HAP-1 (cell line): Measurements from ENCODE around the gene PRKAB1.

Experiments used
- DNase-seq, 2 experiments: peaks; one replicate each; pipeline ENCODE4 v3.0.0-alpha.2; 2016 to 2020; ENCODE audit warnings: low spot score in 2 of 2
- H3K27me3 ChIP-seq: fragments of 250-450 bp; sonication (Bioruptor Pico); 2 replicates; pipeline ENCODE4 v1.5.1; 2020; ENCODE audit warnings: low read depth, mild to moderate bottlenecking, moderate library complexity
- H3K36me3 ChIP-seq: fragments of 250-450 bp; sonication (Bioruptor Pico); replicated peaks from 2 replicates; pipeline ENCODE4 v1.5.1; 2020; ENCODE audit warnings: mild to moderate bottlenecking
- H3K4me1 ChIP-seq: fragments of 250-450 bp; sonication (Bioruptor Pico); 2 replicates; pipeline ENCODE4 v1.5.1; 2020; ENCODE audit warnings: mild to moderate bottlenecking
- H3K4me3 ChIP-seq: fragments of 250-450 bp; sonication (Bioruptor Pico); 2 replicates; pipeline ENCODE4 v1.5.1; 2020; ENCODE audit warnings: mild to moderate bottlenecking, moderate library complexity
- H3K9me3 ChIP-seq: fragments of 250-450 bp; sonication (Bioruptor Pico); 2 replicates; pipeline ENCODE4 v1.5.1; 2020; ENCODE audit warnings: mild to moderate bottlenecking, moderate library complexity
- in situ Hi-C: fragments of 300-500 bp; cut with MboI; formaldehyde crosslinking; loops from 3 replicates; pipeline ENCODE4 v1.14.3; 2020; ENCODE audit warnings: low sequenced_read_pairs, inconsistent platforms, mixed read lengths

The PRKAB1 gene

DNA sequence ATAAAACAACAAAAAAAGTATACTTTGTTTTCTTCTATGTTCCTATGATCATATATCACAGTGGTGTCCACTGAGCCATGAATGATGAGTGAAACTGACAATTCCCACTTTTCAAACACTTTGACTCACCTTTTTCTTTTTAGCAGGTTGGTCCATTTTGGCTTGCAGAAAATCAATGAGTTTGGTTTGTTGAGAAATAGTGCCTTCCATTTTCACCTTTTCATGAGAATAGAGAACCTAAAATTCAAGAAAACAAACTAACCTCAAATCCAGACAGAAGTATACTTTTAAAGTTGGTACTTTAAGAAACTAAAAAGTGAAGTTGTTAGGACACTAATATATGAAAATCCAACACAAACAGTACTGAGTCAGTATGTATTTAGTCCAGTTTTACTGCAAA is 52.4 kb downstream of the PRKAB1 start:
- Histone ChIP-seq H3K9me3 (no peaks in the 10 kb centered on the region), H3K27me3 (no peaks in the 10 kb centered on the region), H3K36me3 (peaks cover 53% of the 10 kb centered on the region), H3K4me1 (no peaks in the 10 kb centered on the region), H3K4me3 (no peak overlapping the region)
- in situ Hi-C loops = no loop called here
- no peak for DNase-seq

DNA sequence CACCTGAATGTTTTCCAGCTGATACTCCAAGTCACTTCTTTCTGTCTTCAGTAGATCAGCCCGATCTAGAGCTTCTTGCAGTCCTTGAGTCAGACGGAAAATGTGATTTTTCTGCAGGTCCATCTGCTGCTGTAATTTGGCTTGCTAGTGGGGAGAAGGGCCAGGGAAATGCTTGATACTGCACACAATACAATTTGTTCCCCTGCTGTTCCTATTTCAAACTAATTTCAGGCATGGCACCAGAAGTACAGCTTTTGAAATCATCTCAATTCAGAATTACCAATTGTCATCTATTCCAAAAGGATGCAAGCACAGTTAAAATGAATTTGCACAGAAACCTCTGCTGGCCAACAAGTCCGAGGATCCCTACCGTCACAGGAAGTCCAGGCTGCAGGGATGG is 53.4 kb downstream of the PRKAB1 start:
- peaks cover 52% of the 10 kb centered on the region for H3K36me3 ChIP-seq
- DNase-seq = no peak
- no peak overlapping the region for H3K4me3 ChIP-seq
- in situ Hi-C loops = no loop called here
- H3K4me1 ChIP-seq = no peaks in the 10 kb centered on the region
- H3K27me3 ChIP-seq = no peaks in the 10 kb centered on the region
- H3K9me3 ChIP-seq = no peaks in the 10 kb centered on the region

DNA sequence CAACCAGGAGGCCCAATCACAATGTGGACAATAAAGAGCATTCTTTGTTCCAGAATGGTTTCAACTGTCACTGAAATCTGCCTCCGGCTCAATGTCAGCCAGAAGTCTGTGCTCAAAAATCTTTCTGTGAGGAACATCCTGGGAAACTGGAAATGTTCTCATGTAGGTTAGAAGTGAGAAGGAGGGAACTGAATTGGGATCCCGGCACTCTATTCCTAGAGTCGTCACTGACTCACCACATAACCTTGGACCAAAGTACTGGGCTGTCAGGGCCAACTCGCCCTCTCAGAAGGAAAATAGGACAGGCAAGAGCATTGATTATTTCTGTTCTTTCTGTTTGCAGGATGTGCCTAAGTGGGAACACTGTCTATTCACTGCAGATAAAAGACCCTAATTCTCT is 57.6 kb downstream of the PRKAB1 start:
- in situ Hi-C loops = no loop called here
- H3K27me3 ChIP-seq = no peaks in the 10 kb centered on the region
- H3K4me3 ChIP-seq = no peak overlapping the region
- H3K9me3 ChIP-seq = no peaks in the 10 kb centered on the region
- DNase-seq = no peak
- H3K4me1 ChIP-seq = no peaks in the 10 kb centered on the region
- peaks cover 55% of the 10 kb centered on the region for H3K36me3 ChIP-seq

DNA sequence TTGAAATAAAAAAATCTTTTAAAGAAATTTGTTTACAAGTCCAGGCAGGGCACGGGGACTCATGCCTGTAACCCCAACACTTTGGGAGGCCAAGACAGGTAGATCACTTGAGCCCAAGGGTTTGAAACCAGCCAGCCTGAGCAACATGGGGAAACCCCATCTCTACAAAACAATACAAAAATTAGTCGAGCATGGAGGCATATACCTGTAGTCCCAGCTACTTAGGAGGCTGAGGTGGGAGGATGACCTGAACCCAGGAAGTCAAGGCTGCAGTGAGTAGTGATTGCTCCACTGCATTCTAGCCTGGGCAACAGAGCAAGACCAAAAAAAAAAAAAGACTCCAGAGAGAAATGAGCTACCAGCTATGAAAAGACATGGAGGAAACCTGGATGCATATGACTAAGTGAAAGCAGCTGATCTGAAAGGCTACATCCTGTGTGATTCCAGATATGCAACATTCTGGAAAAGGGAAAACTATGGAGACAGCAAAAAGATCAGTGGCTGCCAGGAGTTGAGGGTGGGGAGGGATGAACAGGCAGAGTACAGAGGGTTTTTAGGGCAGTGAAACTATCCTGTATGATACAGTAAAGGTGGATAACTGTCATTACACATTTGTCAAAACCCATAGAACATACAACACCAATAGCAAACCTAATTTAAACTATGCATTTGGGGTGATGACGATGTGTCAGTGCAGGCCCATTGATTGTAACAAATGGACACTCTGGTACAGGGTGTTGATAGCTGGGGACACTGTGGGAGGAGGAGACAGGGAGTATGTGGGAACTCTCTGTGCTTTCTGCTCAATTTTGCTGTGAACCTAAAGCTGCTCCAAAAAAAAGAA is 59.9 kb downstream of the PRKAB1 start:
- Histone ChIP-seq H3K4me3 (no peak overlapping the region), H3K4me1 (no peaks in the 10 kb centered on the region), H3K9me3 (no peaks in the 10 kb centered on the region), H3K27me3 (no peaks in the 10 kb centered on the region), H3K36me3 (peaks cover 45% of the 10 kb centered on the region)
- in situ Hi-C loops = no loop called here
- DNase-seq = no peak

DNA sequence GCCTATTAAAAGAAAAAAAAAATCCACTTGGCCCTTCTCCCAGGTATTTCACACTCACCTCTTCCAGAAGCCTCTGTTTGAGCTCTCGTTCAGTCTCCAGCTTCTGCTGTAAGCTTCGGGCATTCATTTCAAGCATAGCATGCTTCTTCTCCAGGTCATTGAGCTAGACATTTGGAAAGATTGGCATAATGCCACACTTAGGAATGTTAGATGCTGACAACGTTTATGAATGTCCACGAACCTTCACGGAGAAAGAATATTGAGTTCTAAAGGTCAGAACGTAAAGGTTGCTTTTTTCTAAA is 60.5 kb downstream of the PRKAB1 start:
- H3K4me3 ChIP-seq = no peak overlapping the region
- no peak for DNase-seq
- H3K27me3 ChIP-seq = no peaks in the 10 kb centered on the region
- in situ Hi-C loops = no loop called here
- peaks cover 45% of the 10 kb centered on the region for H3K36me3 ChIP-seq
- H3K9me3 ChIP-seq = no peaks in the 10 kb centered on the region
- H3K4me1 ChIP-seq = no peaks in the 10 kb centered on the region

DNA sequence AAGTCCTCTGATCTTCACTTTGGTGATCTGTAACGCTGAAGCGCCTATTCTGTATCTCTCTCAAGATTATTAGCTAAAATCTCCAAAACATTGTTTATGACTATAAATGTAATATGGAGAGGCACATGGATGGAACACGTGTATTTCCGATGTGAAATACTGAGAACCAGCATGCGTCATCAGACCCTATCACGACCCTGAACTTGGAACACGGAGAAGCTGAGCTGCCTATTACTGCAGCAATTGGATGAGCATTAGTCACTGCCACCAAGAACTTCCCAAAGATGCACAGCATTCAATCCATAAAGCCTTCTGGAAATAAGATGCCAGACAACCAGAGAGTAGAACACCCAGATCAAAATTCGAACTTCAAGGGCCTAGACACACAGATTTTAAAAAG is 61.9 kb downstream of the PRKAB1 start:
- Histone ChIP-seq H3K4me1 (no peaks in the 10 kb centered on the region), H3K9me3 (no peaks in the 10 kb centered on the region), H3K27me3 (no peaks in the 10 kb centered on the region), H3K4me3 (no peak overlapping the region), H3K36me3 (peaks cover 56% of the 10 kb centered on the region)
- no peak for DNase-seq
- in situ Hi-C loops = no loop called here

DNA sequence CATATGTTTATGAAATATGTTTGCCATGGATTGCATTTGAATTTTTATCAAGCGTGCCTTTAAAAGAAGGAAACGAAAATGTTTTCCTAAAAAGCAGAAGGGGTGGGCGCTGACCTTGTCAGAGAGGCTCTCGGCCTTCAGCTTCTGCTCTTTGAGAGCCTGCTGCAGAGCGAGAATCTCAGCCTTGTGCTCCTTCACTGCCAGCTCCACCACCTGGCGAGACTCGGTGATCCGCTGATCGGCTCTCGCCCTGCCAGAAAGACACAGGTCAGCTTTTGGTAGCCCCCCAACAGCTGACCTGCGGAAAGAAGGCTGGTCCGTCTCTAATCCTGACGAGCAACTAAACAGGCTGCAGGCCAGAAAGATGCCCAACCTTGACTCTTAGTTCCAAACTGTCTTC is 62.4 kb downstream of the PRKAB1 start:
- H3K4me1 ChIP-seq = no peaks in the 10 kb centered on the region
- DNase-seq = no peak
- H3K9me3 ChIP-seq = no peaks in the 10 kb centered on the region
- no peaks in the 10 kb centered on the region for H3K27me3 ChIP-seq
- in situ Hi-C loops = no loop called here
- H3K4me3 ChIP-seq = no peak overlapping the region
- peaks cover 59% of the 10 kb centered on the region for H3K36me3 ChIP-seq
